LoVo (cell line): ENCODE results near the gene SFTA2.
"Not testable (repeated sequence)": the region's sequence is repeated elsewhere in the genome, so short reads cannot be mapped to it uniquely, and the experiment has no call there.

ENCODE experiments used
- DNase-seq: peaks from one replicate; pipeline ENCODE4 v3.0.0-alpha.2; 2016; ENCODE audit warnings: low spot score

The SFTA2 gene

GRCh38 chr6:30912746-30913520, 19.0 kb downstream of the SFTA2 start:
- DNase-seq: no peak

GRCh38 chr6:30910473-30910872, 21.5 kb downstream of the SFTA2 start:
- not testable (repeated sequence) for DNase-seq

GRCh38 chr6:30908700-30909099, 23.3 kb downstream of the SFTA2 start:
- no peak for DNase-seq

GRCh38 chr6:30907758-30908591, 24.0 kb downstream of the SFTA2 start, which contains the start of gene GTF2H4:
TSS of gene GTF2H4 (plus strand) at chr6:30908207.
- peak; percentile 98 for DNase-seq

- DNase-seq: peak; percentile 29
These were observed 24.6 kb downstream of the SFTA2 start for GRCh38 chr6:30907290-30907757.

GRCh38 chr6:30903236-30903635, 28.7 kb downstream of the SFTA2 start:
- no peak for DNase-seq

GRCh38 chr6:30902709-30903108, 29.3 kb downstream of the SFTA2 start:
- no peak for DNase-seq

GRCh38 chr6:30902196-30902595, 29.8 kb downstream of the SFTA2 start:
- DNase-seq: not testable (repeated sequence)

- DNase-seq: no peak
These were observed 30.5 kb downstream of the SFTA2 start for GRCh38 chr6:30901436-30901835.

- DNase-seq: no peak
These were observed 31.0 kb downstream of the SFTA2 start for GRCh38 chr6:30900863-30901417.

- no peak for DNase-seq
These were observed 33.1 kb downstream of the SFTA2 start for GRCh38 chr6:30898750-30899360.

GRCh38 chr6:30897882-30898281, 34.1 kb downstream of the SFTA2 start:
- no peak for DNase-seq

GRCh38 chr6:30896541-30896940, 35.4 kb downstream of the SFTA2 start:
- no peak for DNase-seq

GRCh38 chr6:30895343-30895742, 36.6 kb downstream of the SFTA2 start:
- DNase-seq: no peak

GRCh38 chr6:30894935-30895334, 37.0 kb downstream of the SFTA2 start:
- no peak for DNase-seq

GRCh38 chr6:30894381-30894780, 37.6 kb downstream of the SFTA2 start:
- DNase-seq: no peak

- DNase-seq: no peak
These were observed 38.3 kb downstream of the SFTA2 start for GRCh38 chr6:30893666-30894065.

- DNase-seq: no peak
These were observed 38.9 kb downstream of the SFTA2 start for GRCh38 chr6:30893001-30893591.

GRCh38 chr6:30891816-30892538, 40.0 kb downstream of the SFTA2 start:
- DNase-seq: no peak

- no peak for DNase-seq
These were observed 40.6 kb downstream of the SFTA2 start for GRCh38 chr6:30891450-30891723.

GRCh38 chr6:30890646-30891449, 41.1 kb downstream of the SFTA2 start:
- no peak for DNase-seq
